Measurements from ENCODE around the gene EVA1B. TPM values are rescaled to one million over a fixed set of nuclear protein-coding genes. Genes with fewer than 3 reads are reported as not detected.

EVA1B gene
- total RNA-seq, 1 experiment from 2014 or later, result 79.0 TPM

DNA sequence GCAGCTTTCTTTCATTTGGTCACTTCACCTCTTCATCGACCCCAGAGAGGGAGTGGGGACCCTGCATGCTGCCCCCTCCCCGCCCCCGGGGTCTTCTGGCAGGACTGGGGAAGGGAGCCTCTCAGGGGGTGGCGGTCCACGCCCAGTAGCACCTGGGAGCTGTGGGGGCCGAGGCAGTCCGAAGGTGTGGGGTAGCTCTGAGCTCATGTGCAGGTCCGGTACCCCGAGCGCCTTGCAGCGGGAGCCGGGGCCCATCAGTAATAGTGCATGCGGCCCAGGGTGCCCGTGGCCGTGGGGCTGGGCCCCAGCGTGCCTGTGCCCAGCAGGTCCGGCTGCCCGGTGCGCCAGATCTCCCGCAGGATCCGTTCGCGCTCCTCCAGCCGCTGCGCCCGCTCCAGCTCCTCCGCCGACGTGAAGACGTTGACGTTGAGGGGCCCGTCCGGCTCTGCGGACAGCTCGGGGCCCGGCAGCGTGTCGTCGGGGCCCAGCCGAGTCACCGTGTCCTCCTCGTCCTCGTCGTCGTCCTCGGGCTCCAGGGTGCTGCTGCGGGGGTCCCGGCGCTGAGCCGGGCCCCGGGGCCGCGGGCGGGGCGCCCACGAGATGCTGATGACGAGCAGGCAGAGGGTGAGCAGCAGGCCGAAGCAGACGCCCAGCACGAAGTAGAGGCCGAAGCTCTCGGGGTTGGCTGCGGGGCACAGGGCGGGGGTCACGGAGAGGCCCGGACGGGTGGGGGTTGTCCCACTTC is 1.2 kb downstream of the EVA1B start:
- CTCF ChIA-PET, result interaction anchor here (0.6 to 1.2 kb wide), 3 partner anchors 47 to 134 kb away, joined by 4 to 7 read pairs (median 5); no protein-coding TSS in a partner anchor
- peak; percentile 26 for ATAC-seq
- BruUV-seq (replicated peaks), result TSS peak; percentile 96
- in situ Hi-C loops (cut with HindIII; ENCODE audit: low pct_unique_long_range_greater_than_20kb, low sequenced_read_pairs) (no loop called here), intact Hi-C loops (cut with micrococcal nuclease; ENCODE audit: unreplicated experiment) (no loop called here)
- no peak for DNase-seq (ENCODE audit: low read depth, low spot score)
- Histone ChIP-seq H3K4me1 (ENCODE audit: control insufficient read depth, insufficient read depth, low read length) (peaks cover 19% of the 10 kb centered on the region), H3K9me3 (ENCODE audit: control insufficient read depth, insufficient read depth, low read depth, low read length) (no peaks in the 10 kb centered on the region), H3K36me3 (ENCODE audit: control insufficient read depth, insufficient read depth, low read length) (no peaks in the 10 kb centered on the region), H3K4me3 (ENCODE audit: low read depth in 2 of 2, low read length in 2 of 2) (peak overlapping the region; percentile 56 to 72), H3K27ac (ENCODE audit: low read length) (peak overlapping the region; percentile 81), H3K27me3 (ENCODE audit: control insufficient read depth, insufficient read depth, low read length) (no peaks in the 10 kb centered on the region)
- no peak for TF ChIP-seq TCF7L2 (IDR thresholded peaks at IDR 0.05; ENCODE audit: low read depth, low read length)
- no peak for TF ChIP-seq SIN3A (IDR thresholded peaks at IDR 0.05; ENCODE audit: borderline replicate concordance, insufficient read depth, low read depth, low read length)
- TF ChIP-seq, protein P1, sequence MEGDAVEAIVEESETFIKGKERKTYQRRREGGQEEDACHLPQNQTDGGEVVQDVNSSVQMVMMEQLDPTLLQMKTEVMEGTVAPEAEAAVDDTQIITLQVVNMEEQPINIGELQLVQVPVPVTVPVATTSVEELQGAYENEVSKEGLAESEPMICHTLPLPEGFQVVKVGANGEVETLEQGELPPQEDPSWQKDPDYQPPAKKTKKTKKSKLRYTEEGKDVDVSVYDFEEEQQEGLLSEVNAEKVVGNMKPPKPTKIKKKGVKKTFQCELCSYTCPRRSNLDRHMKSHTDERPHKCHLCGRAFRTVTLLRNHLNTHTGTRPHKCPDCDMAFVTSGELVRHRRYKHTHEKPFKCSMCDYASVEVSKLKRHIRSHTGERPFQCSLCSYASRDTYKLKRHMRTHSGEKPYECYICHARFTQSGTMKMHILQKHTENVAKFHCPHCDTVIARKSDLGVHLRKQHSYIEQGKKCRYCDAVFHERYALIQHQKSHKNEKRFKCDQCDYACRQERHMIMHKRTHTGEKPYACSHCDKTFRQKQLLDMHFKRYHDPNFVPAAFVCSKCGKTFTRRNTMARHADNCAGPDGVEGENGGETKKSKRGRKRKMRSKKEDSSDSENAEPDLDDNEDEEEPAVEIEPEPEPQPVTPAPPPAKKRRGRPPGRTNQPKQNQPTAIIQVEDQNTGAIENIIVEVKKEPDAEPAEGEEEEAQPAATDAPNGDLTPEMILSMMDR (IDR thresholded peaks at IDR 0.05), result no peak
- TF ChIP-seq, protein P2, sequence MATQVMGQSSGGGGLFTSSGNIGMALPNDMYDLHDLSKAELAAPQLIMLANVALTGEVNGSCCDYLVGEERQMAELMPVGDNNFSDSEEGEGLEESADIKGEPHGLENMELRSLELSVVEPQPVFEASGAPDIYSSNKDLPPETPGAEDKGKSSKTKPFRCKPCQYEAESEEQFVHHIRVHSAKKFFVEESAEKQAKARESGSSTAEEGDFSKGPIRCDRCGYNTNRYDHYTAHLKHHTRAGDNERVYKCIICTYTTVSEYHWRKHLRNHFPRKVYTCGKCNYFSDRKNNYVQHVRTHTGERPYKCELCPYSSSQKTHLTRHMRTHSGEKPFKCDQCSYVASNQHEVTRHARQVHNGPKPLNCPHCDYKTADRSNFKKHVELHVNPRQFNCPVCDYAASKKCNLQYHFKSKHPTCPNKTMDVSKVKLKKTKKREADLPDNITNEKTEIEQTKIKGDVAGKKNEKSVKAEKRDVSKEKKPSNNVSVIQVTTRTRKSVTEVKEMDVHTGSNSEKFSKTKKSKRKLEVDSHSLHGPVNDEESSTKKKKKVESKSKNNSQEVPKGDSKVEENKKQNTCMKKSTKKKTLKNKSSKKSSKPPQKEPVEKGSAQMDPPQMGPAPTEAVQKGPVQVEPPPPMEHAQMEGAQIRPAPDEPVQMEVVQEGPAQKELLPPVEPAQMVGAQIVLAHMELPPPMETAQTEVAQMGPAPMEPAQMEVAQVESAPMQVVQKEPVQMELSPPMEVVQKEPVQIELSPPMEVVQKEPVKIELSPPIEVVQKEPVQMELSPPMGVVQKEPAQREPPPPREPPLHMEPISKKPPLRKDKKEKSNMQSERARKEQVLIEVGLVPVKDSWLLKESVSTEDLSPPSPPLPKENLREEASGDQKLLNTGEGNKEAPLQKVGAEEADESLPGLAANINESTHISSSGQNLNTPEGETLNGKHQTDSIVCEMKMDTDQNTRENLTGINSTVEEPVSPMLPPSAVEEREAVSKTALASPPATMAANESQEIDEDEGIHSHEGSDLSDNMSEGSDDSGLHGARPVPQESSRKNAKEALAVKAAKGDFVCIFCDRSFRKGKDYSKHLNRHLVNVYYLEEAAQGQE (IDR thresholded peaks at IDR 0.05; ENCODE audit: insufficient read depth in 1 of 2, low read depth in 2 of 2, low read length in 1 of 2), result no peak
- no peak for TF ChIP-seq POLR2AphosphoS5 (IDR thresholded peaks at IDR 0.05; ENCODE audit: low read depth, low read length)
- POLR2A ChIA-PET, result no interaction called here

DNA sequence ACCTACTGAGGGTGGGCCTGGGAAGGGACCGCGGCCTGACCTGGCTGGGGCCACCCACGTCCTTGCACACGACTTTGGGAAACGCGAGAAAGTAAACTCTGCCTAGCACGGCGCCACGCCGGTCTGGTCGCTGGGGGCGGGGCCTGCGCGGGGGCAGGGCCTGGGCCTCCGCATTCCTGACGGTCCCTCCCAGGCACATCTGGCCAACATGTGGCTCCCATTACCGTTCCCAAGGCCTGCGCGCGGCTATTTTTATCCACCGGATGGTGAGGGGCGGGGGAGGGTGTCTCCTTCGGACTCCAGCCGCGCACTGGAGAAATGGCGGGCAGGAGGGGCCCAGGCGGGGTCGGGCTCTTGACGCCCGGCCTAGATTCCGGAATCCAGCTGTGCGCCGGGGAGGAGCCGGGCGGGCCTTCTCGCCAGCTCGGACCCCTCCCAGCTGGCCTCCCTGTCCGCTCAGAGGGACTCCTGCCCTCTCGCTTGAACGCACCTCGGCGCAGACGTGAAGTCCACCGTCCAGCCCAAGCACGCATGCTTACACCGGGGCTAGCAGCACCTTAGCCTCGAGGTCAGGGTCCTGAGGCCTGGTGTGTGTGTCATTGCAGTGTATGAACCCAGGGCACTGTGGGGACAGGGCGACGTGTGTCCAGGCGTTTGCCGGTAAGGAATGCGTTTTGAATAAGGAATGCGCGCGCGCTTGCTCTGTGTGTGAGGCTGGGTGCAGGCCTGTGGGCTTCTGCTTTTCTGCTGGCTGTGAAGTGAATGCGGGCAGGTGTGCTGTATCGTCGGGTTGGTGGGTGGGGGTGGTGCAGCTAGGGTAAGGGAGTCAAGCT is 2.1 kb downstream of the EVA1B start:
- Histone ChIP-seq H3K9me3 (ENCODE audit: control insufficient read depth, insufficient read depth, low read depth, low read length) (no peaks in the 10 kb centered on the region), H3K4me3 (ENCODE audit: low read depth in 2 of 2, low read length in 2 of 2) (peak overlapping the region; percentile 16 to 72; a peak in 2 of 4 replicates), H3K27ac (ENCODE audit: low read length) (peak overlapping the region; percentile 81), H3K27me3 (ENCODE audit: control insufficient read depth, insufficient read depth, low read length) (no peaks in the 10 kb centered on the region), H3K4me1 (ENCODE audit: control insufficient read depth, insufficient read depth, low read length) (peaks cover 19% of the 10 kb centered on the region), H3K36me3 (ENCODE audit: control insufficient read depth, insufficient read depth, low read length) (no peaks in the 10 kb centered on the region)
- DNase-seq (ENCODE audit: low read depth, low spot score) (no peak), ATAC-seq (peak; percentile 41)
- BruUV-seq (replicated peaks), result no TSS peak
- TF ChIP-seq POLR2AphosphoS5 (IDR thresholded peaks at IDR 0.05; ENCODE audit: low read depth, low read length) (peak; percentile 53), SIN3A (IDR thresholded peaks at IDR 0.05; ENCODE audit: borderline replicate concordance, insufficient read depth, low read depth, low read length) (no peak), TCF7L2 (IDR thresholded peaks at IDR 0.05; ENCODE audit: low read depth, low read length) (no peak)
- TF ChIP-seq, protein P2 (IDR thresholded peaks at IDR 0.05; ENCODE audit: insufficient read depth in 1 of 2, low read depth in 2 of 2, low read length in 1 of 2), result no peak
- TF ChIP-seq, protein P1 (IDR thresholded peaks at IDR 0.05), result no peak
- intact Hi-C loops (cut with micrococcal nuclease; ENCODE audit: unreplicated experiment), result no loop called here
- POLR2A ChIA-PET, result no interaction called here
- in situ Hi-C loops (cut with HindIII; ENCODE audit: low pct_unique_long_range_greater_than_20kb, low sequenced_read_pairs), result no loop called here
- CTCF ChIA-PET, result interaction anchor here (0.7 kb wide), 1 partner anchor 21 kb away, joined by 8 read pairs; no protein-coding TSS in a partner anchor
